ENCODE measurements around the gene RABEP2.
"Not testable (repeated sequence)": the region's sequence is repeated elsewhere in the genome, so short reads cannot be mapped to it uniquely, and the experiment has no call there.

RABEP2 gene

DNA sequence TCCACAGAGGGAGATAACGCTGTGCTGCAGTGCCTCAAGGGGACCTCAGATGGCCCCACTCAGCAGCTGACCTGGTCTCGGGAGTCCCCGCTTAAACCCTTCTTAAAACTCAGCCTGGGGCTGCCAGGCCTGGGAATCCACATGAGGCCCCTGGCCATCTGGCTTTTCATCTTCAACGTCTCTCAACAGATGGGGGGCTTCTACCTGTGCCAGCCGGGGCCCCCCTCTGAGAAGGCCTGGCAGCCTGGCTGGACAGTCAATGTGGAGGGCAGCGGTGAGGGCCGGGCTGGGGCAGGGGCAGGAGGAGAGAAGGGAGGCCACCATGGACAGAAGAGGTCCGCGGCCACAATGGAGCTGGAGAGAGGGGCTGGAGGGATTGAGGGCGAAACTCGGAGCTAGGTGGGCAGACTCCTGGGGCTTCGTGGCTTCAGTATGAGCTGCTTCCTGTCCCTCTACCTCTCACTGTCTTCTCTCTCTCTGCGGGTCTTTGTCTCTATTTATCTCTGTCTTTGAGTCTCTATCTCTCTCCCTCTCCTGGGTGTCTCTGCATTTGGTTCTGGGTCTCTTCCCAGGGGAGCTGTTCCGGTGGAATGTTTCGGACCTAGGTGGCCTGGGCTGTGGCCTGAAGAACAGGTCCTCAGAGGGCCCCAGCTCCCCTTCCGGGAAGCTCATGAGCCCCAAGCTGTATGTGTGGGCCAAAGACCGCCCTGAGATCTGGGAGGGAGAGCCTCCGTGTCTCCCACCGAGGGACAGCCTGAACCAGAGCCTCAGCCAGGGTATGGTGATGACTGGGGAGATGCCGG, 7.5 kb upstream of the RABEP2 start:
- no peak for DNase-seq (ENCODE audit: low read depth, low spot score)

DNA sequence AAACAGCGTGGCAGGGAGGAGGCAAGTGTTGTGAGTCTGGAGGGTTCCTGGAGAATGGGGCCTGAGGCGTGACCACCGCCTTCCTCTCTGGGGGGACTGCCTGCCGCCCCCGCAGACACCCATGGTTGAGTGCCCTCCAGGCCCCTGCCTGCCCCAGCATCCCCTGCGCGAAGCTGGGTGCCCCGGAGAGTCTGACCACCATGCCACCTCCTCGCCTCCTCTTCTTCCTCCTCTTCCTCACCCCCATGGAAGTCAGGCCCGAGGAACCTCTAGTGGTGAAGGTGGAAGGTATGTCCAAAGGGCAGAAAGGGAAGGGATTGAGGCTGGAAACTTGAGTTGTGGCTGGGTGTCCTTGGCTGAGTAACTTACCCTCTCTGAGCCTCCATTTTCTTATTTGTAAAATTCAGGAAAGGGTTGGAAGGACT, 6.8 kb upstream of the RABEP2 start, which contains the start of gene CD19:
TSS of gene CD19 (plus strand) at position 171 of the 425 bp plus-strand sequence. CDS start at position 201, 30 bp downstream.
- no peak for DNase-seq (ENCODE audit: low read depth, low spot score)

DNA sequence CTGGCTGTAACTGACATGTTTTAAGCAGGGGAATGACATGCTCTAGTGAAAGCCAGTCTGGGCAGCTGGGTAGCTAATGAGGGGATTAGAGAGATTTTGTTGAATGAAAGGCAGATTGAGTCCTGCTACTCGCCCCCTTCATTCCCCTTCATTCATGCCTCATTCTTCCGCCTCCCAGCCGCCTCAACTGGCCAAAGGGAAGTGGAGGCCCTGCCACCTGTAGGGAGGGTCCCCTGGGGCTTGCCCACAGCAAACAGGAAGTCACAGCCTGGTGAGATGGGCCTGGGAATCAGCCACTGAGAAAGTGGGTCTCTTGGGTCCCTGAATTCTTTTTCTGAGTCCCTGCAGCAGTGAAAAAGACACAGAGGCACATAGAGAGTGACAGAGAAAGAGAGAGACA, 5.6 kb upstream of the RABEP2 start:
- DNase-seq (ENCODE audit: low read depth, low spot score), result no peak

DNA sequence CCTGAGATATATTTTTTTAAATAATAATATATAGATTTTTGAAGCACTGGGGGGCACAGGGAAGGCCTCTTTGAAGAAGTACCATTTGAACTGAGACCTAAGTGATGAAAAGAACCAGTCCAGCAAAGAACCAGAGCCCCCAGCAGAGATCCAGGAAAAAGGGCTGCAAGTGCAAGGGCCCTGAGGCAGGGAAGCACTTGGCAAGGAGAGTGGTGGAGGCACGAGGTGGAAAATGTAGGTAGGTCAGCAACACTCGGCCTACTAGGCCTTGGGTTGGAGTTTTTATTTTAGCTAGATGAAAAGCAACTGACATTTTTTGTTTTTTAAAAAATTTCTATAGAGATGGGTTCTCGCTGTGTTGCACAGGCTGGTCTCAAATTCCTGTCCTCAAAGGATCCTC, 5.2 kb upstream of the RABEP2 start:
- DNase-seq (ENCODE audit: low read depth, low spot score), result no peak

DNA sequence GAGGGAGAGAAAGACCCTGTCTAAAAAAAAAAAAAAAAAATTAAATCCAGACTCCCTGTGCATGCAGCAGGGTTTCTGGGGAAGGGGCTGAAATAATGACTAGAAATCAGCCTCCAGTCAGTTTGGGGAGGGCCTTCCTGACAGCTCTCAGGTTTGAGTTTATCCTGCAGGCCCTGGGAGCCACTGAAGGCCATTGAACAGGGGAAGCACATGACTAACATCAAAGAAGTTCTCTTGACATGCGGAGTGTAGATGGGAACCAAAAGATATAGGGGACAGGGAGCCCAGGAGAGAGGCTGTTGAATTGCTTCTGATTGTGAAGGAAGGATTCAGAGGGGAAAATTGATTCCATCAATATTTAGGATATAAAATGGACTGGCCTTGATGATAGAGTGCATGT, 2.8 kb upstream of the RABEP2 start:
- DNase-seq (ENCODE audit: low read depth, low spot score), result no peak

DNA sequence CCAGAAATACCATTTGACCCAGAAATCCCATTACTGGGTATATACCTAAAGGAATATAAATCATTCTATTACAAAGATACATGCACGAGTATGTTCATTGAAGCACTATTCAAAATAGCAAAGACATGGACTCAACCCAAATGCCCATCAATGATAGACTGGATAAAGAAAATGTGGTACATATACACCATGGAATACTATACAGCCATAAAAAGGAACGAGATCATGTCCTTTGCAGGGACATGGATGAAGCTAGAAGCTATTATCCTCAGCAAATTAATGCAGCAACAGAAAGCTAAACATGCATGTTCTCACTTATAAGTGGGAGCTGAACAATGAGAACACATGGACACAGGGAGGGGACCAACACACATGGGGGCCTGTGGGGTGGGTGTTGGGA, 1.2 kb upstream of the RABEP2 start:
- not testable (repeated sequence) for DNase-seq (ENCODE audit: low read depth, low spot score)

DNA sequence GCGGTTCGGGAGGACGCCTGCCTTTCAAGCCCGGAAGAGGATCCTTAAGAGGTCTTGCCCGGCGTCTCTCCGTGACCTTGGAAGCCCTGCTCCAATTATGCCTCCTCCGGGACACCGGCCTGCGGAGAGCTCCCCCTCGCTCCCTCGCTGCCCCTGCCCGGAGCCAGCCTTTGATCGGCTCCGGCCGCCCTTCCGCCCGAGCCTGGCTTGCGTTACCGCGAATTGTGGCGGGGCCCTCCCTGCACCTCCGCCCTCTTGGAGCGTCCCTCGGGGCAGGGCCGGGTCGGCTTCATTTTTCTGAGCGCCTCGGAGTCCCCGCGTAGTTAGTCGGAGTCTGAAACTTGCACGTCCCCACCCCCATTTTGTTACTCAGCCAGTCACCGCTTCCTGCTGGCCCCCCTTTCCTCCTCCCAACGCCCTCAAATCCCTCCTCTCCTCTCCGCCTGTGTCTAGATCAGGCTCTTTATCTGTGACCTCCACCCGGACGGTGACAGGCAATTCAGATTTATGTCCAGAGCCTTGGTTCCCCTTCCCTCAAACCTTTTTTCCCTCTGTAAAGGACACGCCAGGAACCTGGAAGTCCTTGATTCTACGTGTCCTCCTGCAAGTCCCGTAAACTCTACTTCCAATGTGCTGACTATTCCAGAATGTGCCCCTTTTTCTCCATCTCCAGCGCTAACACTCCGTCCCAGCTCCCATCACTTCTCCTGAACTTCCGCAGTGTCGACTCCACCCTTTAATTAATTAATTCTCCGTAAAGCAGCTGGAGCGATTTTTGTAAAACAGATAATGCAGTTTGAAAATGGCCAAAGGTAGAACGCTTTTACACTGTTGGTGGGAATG, 569 bp upstream of the RABEP2 start:
- no peak for DNase-seq (ENCODE audit: low read depth, low spot score)

DNA sequence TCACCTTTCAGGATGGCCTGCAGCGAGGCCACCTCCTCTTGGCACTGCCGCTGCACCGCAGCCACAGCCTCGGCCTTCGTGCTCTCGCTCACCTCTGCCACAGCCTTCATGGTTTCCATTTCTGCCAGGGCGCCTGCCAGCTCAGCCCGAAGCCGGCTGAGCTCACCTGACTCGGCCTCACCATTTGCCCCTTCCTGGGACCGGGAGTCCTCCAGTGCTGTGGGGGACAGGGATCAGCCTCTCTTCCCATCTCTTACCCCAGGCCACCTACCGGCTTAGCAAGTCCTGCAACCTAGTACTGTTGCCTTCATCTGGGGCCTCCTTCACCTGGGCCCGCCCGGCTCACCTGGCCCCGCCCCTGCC, 658 bp downstream of the RABEP2 start:
- no peak for DNase-seq (ENCODE audit: low read depth, low spot score)

DNA sequence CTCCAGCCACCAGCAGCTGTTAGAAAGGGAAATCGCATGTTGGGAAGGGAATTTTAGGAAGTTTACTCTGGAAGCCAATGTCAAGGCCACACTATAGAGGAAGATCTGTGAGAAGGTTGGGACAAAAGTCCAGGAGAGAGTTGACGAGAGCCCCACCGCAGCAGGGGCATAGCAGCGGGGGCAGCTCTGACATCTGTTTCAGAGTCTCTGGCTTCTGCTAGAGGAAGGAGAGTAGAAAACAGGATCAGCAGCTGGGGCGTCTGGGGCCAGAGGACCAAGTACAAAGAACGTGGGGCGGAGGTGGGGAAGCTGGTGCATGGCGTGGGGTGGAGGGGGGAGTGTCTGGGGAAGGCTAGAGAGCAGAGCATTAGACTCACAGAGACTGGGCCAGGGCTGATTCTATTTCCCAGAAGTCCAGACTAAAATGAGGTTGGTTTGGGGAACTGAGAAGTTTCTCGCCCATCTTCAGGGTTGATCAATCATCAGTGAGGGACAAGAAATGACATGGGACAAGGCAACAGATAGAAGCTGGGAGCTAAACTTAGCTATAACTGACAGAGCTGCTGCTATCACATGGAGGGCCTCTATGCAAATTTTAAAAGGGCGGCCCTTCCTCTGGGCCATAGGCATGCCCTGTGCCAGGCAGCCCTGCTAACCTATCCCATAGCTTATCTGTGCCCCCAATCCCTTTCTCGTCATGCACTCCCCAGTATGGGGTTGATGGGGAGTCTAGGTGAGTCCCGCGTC, 1.2 kb downstream of the RABEP2 start:
- no peak for DNase-seq (ENCODE audit: low read depth, low spot score)

DNA sequence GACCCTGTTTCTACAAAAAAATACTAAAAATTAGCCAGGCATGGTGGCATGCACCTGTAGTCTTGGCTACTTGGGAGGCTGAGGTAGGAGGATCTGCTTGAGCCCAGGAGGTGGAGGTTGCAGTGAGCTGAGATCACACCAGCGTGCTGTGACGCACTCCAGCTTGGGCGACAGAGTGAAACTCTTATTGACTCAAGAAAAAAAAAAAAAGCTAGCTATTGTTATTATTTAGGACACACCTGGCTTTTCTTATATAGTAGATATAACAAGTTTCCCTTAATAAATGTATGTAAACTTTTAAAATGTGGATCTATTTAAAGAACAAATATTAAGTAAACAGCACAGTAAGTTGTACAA, 1.8 kb downstream of the RABEP2 start:
- no peak for DNase-seq (ENCODE audit: low read depth, low spot score)

DNA sequence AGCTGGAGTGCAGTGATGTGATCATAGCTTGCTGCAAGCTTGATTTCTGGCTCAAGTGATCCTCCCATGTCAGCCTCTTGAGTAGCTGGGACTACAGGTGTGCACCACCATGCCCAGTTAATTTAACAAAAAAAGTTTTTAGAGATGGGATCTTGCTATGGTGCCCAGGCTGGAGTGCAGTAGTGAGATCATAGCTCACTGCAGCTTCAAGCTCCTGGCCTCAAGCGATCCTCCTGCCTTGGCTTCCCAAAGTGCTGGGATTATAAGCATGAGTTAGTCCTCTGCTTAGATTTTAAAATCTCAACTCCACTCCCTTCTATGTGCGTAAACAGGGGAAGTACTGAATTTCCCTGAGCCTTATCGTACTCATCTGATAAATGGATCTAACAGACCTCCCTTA, 6.3 kb downstream of the RABEP2 start:
- no peak for DNase-seq (ENCODE audit: low read depth, low spot score)

DNA sequence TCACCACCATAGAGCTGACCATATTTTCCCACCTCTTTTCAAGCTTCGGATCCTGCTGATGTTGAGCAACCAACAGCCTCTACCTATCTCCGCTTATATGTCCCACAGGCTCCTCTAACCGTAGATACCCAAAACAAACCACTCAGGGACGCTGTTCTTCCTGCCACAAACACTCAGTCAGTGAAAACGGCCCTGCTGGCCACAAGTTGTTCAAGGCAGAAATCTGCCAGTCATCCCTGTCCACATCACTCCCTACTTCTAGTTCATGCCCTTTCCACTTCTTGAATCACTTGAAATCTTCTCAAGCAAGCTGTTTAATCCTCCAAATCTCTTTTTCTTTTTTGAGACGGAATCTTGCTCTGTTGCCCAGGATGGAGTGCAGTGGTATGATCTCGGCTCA, 7.9 kb downstream of the RABEP2 start:
- DNase-seq (ENCODE audit: low read depth, low spot score), result no peak

DNA sequence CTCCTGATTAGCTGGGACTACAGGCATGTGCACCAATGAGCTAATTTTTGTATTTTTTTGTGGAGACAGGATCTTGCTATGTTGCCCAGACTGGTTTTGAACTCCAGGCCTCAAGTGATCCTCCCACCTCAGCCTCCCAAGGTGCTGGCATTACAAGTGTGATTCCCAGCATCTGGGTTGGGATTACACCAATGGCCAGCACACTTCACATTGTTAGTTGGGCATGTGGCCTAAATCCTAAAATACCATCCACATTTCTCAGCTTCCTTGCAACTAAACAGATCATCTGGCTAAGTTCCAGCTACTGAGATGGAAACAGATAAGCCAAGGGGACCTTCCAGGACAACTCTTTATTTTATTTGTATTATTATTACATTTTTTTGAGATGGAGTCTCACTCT, 9.9 kb downstream of the RABEP2 start:
- no peak for DNase-seq (ENCODE audit: low read depth, low spot score)

DNA sequence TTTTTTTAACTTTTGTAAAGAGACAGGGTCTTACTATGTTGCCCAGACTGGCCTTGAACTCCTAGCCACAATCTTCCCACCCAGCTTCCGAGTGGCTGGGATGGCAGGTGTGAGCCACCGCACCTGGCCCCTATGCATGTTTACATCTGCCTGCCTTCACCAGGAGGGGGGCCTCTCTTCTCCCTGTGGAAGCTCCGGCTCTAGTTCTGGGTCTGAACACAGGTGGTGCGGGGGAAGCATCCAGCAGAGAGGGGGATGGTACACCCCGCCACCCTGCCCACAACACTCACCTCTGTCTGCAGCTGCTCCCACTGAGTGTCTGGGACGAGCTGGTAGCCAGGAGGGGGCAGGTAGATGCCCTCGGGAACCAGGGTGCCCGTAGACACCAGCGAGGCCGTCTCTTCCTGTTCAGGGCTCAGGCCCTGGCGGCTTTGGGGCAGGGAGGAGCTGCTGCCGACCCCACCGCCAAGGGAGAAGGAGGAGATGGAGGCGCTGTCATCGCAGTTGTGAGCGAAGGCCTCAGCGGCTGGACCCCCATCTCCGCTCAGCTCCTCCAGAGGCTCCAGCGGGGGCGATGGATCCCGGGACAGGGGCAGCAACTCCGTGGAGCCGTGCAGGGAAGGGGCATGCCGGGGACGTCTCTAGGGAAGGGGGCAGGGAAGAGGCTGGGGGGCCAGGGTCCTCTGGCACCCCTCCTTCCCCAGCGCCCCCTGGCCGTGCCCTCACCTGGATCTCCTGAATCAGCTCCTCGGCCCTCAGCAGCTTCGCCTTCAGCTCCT, 10.9 kb downstream of the RABEP2 start:
- DNase-seq (ENCODE audit: low read depth, low spot score), result no peak

DNA sequence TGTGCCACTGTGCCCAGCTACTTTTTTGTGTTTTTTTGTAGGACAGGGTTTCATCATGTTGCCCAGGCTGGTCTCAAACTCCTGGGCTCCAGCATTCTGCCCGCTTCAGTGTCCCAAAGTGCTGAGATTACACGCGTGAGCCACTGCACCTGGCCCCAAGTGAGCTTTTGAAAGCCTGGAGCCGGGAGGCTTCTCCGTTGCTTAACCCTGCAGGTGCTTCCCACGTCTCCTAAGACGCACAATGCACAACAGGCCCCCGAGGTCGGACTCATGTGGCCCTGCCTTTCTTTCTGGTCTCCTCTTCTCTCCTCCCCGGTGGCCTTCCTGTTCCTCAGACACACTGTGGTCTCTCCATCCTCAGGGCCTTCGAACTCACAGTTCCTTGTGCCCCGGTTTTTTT, 12.5 kb downstream of the RABEP2 start:
- DNase-seq (ENCODE audit: low read depth, low spot score), result no peak

DNA sequence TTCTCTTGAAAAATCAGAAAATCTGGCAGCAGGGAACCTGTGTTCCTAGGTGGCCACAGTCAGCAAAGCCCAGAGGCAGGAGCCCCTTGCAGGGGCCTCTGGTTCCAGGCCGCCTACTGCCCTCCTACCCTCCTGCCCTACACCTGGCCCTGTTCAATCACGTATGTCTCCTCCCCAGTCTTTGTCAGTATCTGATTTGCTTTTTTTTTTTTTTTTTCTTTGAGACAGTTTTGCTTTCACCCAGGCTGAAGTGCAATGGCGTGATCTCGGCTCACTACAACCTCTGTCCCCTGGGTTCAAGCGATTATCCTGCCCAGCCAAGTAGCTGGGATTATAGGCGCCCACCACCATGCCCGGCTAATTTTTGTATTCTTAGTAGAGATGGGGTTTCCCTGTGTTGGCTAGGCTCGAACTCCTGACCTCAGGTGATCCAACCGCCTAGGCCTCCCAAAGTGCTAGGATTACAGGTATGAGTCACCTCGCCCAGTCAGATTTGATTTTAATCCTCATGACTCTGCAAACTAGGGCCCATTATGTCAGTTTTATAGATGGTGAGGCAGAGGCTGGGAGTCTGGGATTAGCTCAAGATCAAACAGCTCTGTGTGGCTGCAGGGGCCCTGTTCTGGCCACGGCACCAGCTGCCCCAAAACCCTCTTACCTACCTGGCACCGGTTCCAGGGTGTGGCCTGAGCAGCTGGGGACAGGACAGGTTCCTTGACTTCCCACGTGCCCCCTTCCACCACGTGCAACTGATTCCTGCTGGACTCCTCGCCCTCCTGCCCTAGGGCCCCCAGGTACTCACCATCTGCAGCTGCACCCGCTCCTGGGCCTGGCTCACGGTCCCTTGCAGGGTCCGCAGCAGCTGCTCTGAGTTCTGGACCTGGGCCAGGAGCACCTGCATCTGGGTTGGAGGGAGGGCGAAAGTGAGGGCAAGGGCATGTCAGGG, 14.7 kb downstream of the RABEP2 start:
- no peak for DNase-seq (ENCODE audit: low read depth, low spot score)

DNA sequence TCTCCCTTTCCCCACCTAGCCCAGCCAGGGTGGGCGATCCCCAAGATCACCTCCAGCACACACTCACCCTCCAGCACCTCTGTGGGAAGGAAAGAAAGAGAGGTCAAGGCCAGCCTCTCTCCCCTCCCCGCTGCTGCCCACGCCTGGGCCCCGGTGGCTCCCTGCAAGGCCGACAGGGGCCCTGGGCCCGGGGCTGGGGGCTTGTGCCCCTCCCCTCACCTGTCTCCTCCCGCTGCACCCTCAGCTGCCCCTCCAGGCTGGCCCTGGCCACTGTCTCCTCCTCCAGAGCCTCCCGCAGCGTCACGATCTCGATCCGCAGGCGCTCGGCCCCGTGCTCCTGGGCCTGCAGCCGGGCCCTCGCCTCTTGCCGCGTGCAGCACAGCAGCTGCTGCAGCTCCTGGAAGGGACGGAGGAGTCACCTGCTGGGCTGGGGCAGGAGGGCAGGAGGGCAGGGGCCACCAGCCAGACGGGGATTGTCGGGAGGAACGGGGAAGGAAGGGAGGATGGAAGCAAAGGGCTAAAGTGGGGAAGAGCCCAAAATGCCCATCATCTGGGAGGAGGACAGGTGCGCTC, 19.2 kb downstream of the RABEP2 start:
- DNase-seq (ENCODE audit: low read depth, low spot score), result no peak

DNA sequence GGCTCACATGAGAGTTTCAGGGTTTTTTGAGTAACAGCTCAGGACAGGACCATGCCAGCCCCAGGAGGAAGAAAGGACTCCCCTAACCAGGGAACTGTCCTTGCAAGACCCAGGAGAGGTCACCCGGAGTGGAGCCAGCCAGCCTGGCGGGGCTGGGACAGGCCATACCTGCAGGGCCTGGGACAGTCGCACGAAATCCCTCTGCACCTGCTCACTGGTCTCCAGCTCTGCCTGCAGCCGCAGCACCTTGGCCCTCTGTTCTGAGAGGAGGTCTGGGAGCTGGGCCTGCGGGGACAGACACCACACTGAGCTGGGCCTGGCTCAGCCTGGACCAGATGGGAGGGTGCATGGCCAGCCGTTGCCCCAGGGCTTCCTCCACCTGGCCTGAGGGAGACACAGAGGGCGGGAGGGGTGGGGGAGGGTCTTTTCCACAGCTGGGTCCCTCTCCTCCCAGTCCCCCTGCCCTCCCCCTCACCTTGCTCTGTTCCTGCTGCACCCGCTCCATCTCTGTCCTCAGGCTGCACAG, 19.7 kb downstream of the RABEP2 start:
- no peak for DNase-seq (ENCODE audit: low read depth, low spot score)

DNA sequence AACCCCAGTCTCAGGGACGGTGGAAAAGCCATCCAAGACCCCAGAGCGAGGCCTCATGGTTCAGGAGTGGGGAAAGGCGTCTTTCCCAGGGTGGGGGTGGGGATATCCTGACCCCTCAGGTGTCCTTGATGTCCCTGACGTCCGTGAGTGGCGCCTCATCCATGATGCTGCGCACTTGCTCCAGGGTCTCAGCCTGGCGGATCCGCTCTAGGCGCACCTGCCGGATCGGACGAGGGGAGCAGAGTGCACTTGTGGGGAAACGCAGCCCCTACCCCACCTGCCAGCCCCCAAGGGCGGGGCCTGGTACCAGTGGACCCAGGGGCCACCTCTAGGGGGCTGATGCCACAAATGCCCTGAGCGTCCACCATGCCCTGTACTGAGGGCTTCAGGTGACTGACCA, 20.2 kb downstream of the RABEP2 start:
- DNase-seq (ENCODE audit: low read depth, low spot score), result no peak

DNA sequence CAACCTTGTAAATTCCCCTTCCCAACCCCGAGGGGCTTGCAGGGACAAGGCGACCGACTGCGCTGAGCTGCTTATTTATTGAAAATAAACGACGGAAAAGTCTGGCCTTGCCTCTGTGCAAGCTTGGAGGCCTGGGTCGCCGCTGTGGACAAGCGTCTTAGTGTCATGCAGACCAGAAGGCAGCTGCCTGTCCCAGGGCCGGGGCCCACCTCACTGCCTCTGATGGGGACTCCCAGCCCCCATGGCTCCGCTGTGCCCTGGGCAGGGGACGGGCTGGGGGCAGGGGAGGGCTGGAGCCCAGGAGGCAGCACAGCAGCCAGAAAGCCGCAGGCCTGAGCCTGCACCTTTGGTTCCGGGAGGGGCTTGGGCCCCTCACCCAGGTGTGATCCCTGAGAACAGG, 20.7 kb downstream of the RABEP2 start:
- no peak for DNase-seq (ENCODE audit: low read depth, low spot score)
